MM.1S (cell line): ENCODE measurements around the gene QRSL1.

Source experiments
- DNase-seq: peaks from one replicate; pipeline ENCODE4 v3.0.0-alpha.2; 2015
- H2AFZ ChIP-seq: fragments of 300-600 bp; sonication (generic); 2 replicates; pipeline ENCODE4 v1.6.0; 2016; ENCODE audit warnings: antibody characterized with exemption, low read length
- H3F3A ChIP-seq: fragments of 300-600 bp; sonication (generic); 2 replicates; pipeline ENCODE4 v1.6.1; 2016; ENCODE audit warnings: mild to moderate bottlenecking, antibody characterized with exemption, low read length, moderate library complexity, mixed read lengths; ENCODE audit not compliant: insufficient read depth
- H3K27ac ChIP-seq: fragments of 300-600 bp; sonication (generic); 2 replicates; pipeline ENCODE4 v1.5.1; 2016; ENCODE audit warnings: mild to moderate bottlenecking, low read length
- H3K27me3 ChIP-seq: fragments of 300-600 bp; sonication (generic); replicated peaks from 2 replicates; pipeline ENCODE4 v1.6.0; 2016; ENCODE audit warnings: low read length; ENCODE audit not compliant: insufficient read depth
- H3K36me3 ChIP-seq: fragments of 300-600 bp; sonication (generic); replicated peaks from 2 replicates; pipeline ENCODE4 v1.6.1; 2016; ENCODE audit warnings: mild to moderate bottlenecking, low read length, mixed read lengths; ENCODE audit not compliant: insufficient read depth
- H3K4me1 ChIP-seq: fragments of 300-600 bp; sonication (generic); 2 replicates; pipeline ENCODE4 v1.6.1; 2016; ENCODE audit warnings: low read length, mixed read lengths
- H3K4me2 ChIP-seq: fragments of 300-600 bp; sonication (generic); 2 replicates; pipeline ENCODE4 v1.6.0; 2016; ENCODE audit warnings: low read depth, low read length
- H3K4me3 ChIP-seq: fragments of 300-600 bp; sonication (generic); 2 replicates; pipeline ENCODE4 v1.5.1; 2016; ENCODE audit warnings: low read length, mixed read lengths
- H3K79me2 ChIP-seq: fragments of 300-600 bp; sonication (generic); 2 replicates; pipeline ENCODE4 v1.6.1; 2016; ENCODE audit warnings: mixed run types, low read length, mixed read lengths
- H3K9ac ChIP-seq: fragments of 300-600 bp; sonication (generic); 2 replicates; pipeline ENCODE4 v1.6.1; 2016; ENCODE audit warnings: low read length, mixed read lengths
- H3K9me2 ChIP-seq: fragments of 300-600 bp; sonication (generic); replicated peaks from 2 replicates; pipeline ENCODE4 v1.6.1; 2016; ENCODE audit warnings: mild to moderate bottlenecking, low read length, mixed read lengths; ENCODE audit not compliant: insufficient read depth
- H3K9me3 ChIP-seq: fragments of 300-600 bp; sonication (generic); replicated peaks from 2 replicates; pipeline ENCODE4 v1.6.1; 2016; ENCODE audit warnings: mild to moderate bottlenecking, low read length, mixed read lengths; ENCODE audit not compliant: insufficient read depth
- H4K20me1 ChIP-seq: fragments of 300-600 bp; sonication (generic); 2 replicates; pipeline ENCODE4 v1.6.1; 2016; ENCODE audit warnings: mild to moderate bottlenecking, low read length, moderate library complexity, mixed read lengths; ENCODE audit not compliant: insufficient read depth
- EZH2 ChIP-seq: fragments of 300-600 bp; sonication (generic); optimal IDR thresholded peaks from 2 replicates; pipeline ENCODE3; 2017; ENCODE audit warnings: low read depth, mild to moderate bottlenecking, antibody characterized with exemption, low read length, mixed read lengths
- EZH2phosphoT487 ChIP-seq: fragments of 300-600 bp; sonication (generic); IDR thresholded peaks from 2 replicates; pipeline ENCODE4 v1.6.1; 2018; ENCODE audit warnings: antibody characterized with exemption, low read length
- TF ChIP-seq, protein P1 (sequence below): fragments of 300-600 bp; sonication (generic); IDR thresholded peaks from 2 replicates; pipeline ENCODE4 v1.5.1; 2016; ENCODE audit warnings: antibody characterized with exemption, low read length, mixed read lengths

Gene QRSL1

DNA sequence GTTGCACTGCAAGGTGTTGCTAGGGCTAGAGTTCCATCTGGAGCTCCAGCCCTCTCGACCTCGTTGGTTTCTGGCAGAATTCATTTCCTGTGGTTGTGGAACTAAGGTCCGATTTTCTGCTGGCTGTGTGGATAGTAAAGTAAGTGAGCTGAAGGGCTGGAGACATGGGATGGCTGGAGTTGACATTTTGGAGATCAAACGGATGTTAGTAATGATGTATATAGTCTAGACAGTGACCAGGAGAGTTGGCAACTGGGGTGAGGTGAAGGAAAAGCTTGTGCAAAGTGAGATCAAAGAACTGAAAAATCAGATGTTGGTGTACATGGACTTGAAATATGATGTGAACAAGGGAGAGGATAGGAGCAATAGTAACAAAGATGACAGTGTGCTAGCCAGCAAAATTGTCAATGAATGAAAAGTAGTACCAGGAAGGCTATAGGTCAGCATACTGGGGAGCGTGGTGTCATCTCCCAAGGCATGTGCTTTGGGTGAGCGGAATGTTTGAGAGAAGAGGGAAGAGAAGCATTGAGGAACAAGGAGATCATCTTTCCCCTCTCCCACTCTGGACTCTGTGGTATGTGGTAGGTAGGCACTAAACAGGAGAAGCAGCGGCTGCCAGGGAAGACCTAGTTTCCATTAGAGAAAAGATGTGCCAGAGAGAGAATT, 7.8 kb downstream of the QRSL1 start:
- Histone ChIP-seq H3K9ac (no peak overlapping the region), H4K20me1 (no peaks in the 10 kb centered on the region), H3F3A (no peaks in the 10 kb centered on the region), H3K9me2 (no peaks in the 10 kb centered on the region), H3K27ac (no peak overlapping the region), H3K27me3 (no peaks in the 10 kb centered on the region), H2AFZ (no peak overlapping the region), H3K9me3 (no peaks in the 10 kb centered on the region), H3K36me3 (no peaks in the 10 kb centered on the region; the same call in 1 of the 2 replicates), H3K4me2 (no peak overlapping the region), H3K79me2 (peaks cover 52% of the 10 kb centered on the region), H3K4me3 (no peak overlapping the region), H3K4me1 (no peaks in the 10 kb centered on the region)
- no peak for TF ChIP-seq EZH2phosphoT487
- TF ChIP-seq, protein P1, sequence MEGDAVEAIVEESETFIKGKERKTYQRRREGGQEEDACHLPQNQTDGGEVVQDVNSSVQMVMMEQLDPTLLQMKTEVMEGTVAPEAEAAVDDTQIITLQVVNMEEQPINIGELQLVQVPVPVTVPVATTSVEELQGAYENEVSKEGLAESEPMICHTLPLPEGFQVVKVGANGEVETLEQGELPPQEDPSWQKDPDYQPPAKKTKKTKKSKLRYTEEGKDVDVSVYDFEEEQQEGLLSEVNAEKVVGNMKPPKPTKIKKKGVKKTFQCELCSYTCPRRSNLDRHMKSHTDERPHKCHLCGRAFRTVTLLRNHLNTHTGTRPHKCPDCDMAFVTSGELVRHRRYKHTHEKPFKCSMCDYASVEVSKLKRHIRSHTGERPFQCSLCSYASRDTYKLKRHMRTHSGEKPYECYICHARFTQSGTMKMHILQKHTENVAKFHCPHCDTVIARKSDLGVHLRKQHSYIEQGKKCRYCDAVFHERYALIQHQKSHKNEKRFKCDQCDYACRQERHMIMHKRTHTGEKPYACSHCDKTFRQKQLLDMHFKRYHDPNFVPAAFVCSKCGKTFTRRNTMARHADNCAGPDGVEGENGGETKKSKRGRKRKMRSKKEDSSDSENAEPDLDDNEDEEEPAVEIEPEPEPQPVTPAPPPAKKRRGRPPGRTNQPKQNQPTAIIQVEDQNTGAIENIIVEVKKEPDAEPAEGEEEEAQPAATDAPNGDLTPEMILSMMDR = no peak
- no peak for TF ChIP-seq EZH2
- DNase-seq = no peak

DNA sequence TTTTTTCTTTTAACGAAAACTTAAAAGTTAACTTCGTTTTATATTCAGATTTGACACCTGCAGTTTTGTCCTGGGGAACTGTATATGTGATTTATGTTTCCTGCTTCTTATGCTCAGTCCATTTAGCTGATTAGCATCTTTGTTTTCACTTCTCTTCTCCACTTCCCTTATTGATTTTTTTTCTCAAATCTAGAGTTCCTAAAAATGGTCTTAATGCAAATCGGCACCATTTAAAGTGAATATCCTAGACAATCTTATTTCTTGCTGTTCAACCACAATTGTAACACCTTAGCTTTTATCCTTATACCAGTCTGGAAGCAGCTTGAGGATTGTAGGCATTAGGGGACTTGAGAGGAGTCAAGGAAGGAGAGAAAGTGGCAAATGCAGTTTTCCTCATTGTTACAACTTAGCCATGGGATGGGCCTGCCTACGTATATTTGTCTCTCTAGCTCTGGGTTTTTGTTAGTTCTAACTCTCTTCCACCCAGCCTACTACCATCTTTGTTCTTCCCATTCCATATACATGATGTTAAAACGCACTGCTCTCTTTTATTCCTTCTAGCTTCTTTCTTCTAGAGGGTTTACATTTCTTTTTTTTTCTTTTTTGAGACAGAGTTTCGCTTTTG, 8.5 kb downstream of the QRSL1 start:
- no peaks in the 10 kb centered on the region for H3K9me3 ChIP-seq
- TF ChIP-seq EZH2 (no peak), EZH2phosphoT487 (no peak)
- TF ChIP-seq, protein P1 = no peak
- peaks cover 47% of the 10 kb centered on the region for H3K79me2 ChIP-seq
- H3K4me3 ChIP-seq = no peak overlapping the region
- H3K9ac ChIP-seq = no peak overlapping the region
- H3K4me1 ChIP-seq = no peaks in the 10 kb centered on the region
- no peak for DNase-seq
- H3K27ac ChIP-seq = no peak overlapping the region
- H4K20me1 ChIP-seq = no peaks in the 10 kb centered on the region
- H3K27me3 ChIP-seq = no peaks in the 10 kb centered on the region
- H3K9me2 ChIP-seq = no peaks in the 10 kb centered on the region
- no peak overlapping the region for H3K4me2 ChIP-seq
- no peaks in the 10 kb centered on the region; the same call in 1 of the 2 replicates for H3K36me3 ChIP-seq
- no peaks in the 10 kb centered on the region for H3F3A ChIP-seq
- no peak overlapping the region for H2AFZ ChIP-seq

DNA sequence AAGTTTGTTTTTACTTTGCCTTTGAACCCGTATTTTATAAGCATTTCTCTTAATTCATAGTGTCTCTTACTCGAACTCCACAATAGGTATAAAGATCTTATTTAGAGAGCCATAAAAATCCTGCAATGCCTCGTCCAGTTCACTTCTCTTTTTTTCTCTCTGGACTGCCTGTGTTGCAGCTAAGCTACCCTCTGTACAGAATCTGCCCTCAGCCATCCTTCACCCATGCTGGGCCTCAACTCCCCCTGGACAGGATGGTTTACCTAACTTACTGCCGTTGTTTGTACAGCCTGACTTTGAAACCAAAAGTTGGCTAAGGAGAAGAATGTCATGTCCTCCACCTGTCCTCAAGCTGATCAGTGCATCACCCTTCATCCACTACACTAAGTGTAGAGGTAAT, 10.4 kb downstream of the QRSL1 start:
- no peak overlapping the region for H2AFZ ChIP-seq
- peaks cover 29% of the 10 kb centered on the region for H3K79me2 ChIP-seq
- DNase-seq = no peak
- no peak overlapping the region for H3K27ac ChIP-seq
- H4K20me1 ChIP-seq = no peaks in the 10 kb centered on the region
- no peaks in the 10 kb centered on the region for H3K9me2 ChIP-seq
- H3K9ac ChIP-seq = no peak overlapping the region
- no peaks in the 10 kb centered on the region; the same call in 1 of the 2 replicates for H3K36me3 ChIP-seq
- no peaks in the 10 kb centered on the region for H3K27me3 ChIP-seq
- H3K9me3 ChIP-seq = no peaks in the 10 kb centered on the region
- no peaks in the 10 kb centered on the region for H3F3A ChIP-seq
- H3K4me1 ChIP-seq = no peaks in the 10 kb centered on the region
- TF ChIP-seq EZH2 (no peak), EZH2phosphoT487 (no peak)
- no peak overlapping the region for H3K4me2 ChIP-seq
- no peak overlapping the region for H3K4me3 ChIP-seq

DNA sequence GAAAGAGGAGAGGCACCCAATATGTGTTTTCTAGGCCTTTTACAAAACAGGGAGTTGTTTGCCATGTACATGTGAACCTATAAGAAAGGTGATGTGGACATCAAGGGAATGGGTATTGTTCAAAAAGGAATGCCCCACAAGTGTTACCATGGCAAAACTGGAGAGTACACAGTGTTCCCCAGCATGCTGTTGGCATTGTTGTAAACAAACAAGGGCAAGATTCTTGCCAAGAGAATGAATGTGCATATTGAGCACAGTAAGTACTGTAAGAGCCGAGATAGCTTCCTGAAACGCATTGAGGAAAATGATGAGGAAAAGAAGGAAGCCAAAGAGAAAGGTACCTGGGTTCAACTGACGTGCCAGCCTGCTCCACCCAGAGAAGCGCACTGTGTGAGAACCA, 13.1 kb downstream of the QRSL1 start:
- Histone ChIP-seq H3K9ac (no peak overlapping the region), H3K9me2 (no peaks in the 10 kb centered on the region), H3K36me3 (peaks cover 4% of the 10 kb centered on the region; the same call in 1 of the 2 replicates), H3K4me1 (no peaks in the 10 kb centered on the region), H3K4me2 (no peak overlapping the region), H3K27ac (no peak overlapping the region), H3K4me3 (no peak overlapping the region), H3K79me2 (peaks cover 18% of the 10 kb centered on the region), H3K27me3 (no peaks in the 10 kb centered on the region), H3K9me3 (no peaks in the 10 kb centered on the region), H2AFZ (no peak overlapping the region), H3F3A (no peaks in the 10 kb centered on the region), H4K20me1 (no peaks in the 10 kb centered on the region)
- TF ChIP-seq EZH2phosphoT487 = no peak
- no peak for TF ChIP-seq EZH2
- TF ChIP-seq, protein P1 = no peak
- no peak for DNase-seq
